Brain pericyte (primary cell): ENCODE results near the gene KIAA0040.

Experiments
- DNase-seq: peaks from one replicate; pipeline ENCODE4 v3.0.0-alpha.2; 2012; ENCODE audit warnings: low read depth, low spot score

The KIAA0040 gene

DNA sequence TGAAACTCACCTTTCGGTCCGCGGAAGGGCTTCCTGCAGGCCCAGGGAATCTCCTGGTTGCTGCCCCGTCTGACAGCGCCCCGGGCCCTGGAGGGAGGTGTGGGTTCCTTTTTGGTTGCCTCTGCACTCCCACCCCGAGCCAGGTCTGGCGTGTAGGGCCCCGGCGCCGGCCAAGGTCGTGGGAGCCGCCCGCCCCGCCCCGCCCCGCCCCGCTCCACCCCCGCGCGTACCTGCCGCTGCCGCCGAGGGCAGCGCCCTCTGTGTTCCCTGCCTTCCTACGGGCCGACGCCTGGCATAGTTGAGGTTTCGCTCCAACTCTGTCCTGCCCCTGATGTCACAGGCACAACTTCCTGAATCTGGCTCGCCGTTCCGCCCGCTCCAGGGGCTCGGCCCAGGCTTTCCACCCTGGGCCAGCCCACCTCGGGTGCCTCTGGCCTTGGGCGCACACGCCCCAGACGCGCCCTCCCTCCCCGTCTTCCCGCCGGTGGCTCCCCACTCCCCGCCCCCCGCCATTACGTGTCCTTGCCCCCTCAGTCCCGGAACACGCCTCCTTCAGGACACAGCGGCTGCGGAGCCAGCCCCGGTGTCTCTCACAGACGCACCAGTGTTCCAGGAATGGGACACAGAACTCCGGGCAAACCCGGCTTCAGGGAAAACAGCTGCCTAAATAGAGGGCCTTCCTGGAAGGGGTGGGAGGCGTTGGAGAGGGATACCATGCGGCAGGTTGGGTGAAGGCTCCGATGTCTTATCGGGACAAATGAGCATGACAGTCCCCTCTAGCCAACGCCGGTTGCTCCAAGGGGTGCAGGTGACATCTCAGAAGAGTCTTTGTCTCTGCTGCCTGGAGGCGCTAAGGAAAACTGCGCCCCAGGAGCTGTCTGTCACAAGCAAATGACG is at the start of gene KIAA0040:
KIAA0040 (minus strand) TSS at position 147 of the 897 bp plus-strand sequence. CDS start 31,763 bp downstream, outside the sequence.
- no peak for DNase-seq

DNA sequence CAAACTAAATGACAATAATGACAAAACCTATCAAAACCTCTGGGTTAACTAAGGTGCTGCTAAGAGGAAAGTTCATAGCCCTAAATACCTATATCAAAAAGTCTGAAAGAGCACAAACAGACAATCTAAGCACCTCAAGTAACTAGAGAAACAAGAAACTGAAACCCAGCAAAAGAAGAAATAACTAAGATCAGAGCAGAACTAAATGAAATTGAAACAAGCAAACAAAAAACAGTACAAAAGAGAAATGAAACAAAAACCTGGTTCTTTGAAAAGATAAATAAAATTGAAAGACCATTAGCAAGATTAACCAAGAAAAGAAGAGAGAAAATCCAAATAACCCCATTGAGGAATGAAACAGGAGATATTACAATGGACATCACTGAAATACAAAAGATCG is 44.8 kb upstream of the KIAA0040 start:
- no peak for DNase-seq

DNA sequence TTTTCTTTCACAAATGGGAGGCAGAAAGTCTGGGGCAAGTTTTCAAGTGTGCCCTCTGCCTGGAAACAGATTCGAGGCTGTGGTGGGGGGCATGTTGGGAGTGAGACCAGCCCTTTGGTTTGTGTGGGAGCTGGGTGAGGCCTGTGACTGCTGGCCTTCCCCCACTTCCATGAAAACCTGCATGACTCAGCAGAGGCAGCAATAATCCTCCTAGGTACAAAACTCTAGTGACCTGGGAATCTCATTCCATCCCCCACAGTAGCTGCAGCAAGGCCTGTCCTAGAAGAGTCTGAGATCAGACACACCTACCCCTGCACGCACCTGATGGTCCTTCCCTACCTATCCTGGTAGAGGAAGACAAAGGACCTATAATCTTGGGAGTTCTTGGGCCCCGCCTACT is 42.1 kb upstream of the KIAA0040 start:
- DNase-seq: no peak

DNA sequence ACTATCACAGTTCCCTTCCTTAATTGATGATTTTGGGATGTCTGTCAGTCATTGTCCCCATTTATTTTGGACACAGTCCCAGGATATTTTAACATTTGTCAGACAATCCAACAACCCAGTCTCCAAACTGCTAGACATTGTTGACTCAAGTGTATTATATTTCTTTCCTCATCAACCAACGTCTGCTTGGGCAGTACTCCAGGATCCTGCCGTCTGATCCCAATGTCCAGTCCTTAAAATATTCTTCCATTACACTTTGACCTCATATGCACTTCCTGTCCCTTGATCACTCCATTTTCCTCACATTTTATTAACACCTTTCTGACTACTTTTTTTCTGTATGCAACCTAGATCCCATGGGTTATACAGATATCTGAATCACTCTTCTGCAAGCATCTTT is 39.8 kb upstream of the KIAA0040 start:
- DNase-seq: no peak

DNA sequence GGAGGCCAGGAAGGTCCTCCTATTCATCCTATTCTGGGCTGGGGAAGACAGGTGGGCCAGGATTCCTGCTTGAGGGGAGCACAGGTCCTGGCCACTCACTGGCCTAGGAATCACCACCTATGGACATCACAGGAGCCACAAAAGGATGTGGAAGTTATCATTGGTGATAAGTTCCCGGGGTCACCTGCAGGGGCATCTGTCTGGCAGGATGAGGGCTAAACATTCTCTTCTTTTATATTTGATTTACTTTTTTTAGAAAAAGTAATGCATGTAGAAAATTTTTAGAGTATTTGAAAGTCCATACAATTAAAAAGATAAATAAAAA is 33.2 kb upstream of the KIAA0040 start:
- DNase-seq: no peak

DNA sequence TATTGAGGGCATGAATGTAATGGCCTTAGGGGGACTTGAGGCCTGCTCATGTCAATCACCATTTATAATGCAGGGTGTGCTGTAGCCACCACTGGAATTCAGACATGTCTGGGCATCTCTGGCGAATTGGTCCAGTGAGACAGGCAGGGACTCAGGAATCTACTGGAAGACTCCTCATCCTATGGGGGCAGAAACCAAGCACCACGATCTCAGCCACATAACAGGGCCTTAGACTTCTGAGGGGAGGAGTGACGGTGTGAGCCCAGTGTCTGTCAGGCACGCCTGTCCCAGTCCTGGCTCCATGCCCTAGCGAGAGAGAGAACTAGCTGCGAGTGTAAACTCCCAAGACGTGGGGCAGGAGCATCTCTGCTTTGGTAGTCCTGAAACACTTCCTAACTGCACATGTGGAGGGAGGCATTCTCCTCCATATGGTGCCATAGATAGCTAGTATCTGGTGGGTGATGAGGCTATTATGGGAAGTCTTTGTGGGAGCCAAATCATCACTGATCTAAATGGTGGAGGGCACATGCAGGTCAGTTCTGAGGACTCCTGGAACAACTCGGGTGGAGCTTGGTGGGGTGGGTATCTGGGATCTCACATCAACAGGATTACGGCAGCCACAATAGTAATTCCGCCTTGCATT is 29.8 kb upstream of the KIAA0040 start:
- DNase-seq: no peak

DNA sequence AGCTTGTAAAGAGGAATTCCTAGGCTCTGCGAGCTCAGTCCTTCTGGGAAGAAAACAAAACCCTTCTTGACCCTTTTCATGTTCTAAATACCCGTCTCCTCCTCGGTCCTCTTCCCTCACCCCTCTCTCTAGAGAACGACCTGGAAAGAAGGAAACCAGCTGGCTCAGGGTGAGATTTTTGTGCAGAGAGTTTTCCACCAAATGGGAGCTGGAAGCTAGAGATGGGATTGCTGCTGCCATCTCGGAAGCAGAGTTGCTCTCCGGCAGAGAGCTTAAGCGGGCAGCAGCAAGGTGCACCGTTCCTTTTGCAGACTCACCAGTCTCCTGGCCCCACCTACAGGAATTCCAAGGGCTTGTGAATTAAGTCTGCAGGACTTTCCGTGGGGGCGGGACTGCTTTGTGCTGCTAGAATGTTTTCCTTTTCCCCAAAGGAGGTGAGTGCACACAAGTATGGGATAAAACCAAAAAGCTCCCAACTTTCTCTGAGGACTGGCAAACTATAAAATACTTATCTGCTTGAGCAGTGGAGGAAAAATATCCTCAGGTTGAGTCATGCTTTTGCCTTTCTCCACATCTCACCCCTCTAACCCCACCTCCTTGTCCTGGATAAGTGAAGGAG is 29.1 kb upstream of the KIAA0040 start:
- DNase-seq: no peak

DNA sequence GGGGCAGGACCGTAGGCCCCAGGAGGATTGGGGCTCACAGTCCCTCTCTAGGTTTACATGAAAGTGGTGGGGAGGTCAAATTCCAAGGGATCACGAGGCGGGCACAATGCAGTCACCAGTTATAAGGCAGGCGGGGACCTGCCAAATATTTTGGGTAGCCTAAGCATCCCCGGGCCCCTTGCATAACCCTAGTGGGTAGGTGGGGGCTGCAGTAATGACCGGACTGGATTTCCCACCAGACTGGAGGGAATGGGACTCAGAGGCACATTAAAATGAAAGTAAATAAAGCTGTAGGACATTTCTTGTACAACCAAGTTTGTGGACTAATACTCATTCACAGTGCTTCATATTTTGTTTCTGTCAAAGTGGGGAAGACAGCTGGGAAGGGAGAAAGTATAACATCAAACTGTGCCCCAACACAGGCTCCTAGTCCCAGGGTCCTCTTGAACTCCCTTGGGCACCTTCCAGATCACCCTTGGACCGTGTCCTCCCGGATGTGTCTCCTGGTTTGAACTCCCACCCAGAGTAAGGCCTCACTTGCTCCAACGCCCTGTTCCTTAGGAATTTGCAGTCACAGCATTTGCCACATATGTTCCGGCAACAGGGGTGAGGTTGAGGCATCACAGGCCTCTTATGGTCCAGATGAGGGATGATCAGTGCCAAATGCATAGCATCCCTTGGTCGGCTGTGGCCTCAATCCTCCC is 28.4 kb upstream of the KIAA0040 start:
- DNase-seq: no peak

DNA sequence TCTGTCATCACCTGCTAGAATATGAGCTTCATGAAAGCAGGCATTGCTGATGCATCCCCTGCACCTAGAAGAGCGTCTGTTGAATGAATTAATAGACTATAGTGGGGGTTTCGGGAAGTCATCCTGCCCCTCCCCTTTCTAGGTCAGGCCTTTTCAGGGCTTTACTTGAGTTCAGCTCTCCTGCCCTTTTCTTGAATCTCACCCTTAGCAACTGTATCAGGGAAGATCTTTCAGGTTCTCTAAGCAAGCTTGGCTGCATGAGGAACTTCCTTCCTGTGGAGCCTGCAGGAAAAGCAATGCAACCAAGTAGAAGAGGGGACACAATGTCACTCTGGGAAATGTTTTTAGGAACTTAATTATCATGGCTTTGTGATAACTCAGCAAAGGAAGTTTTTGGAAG is 27.2 kb upstream of the KIAA0040 start:
- no peak for DNase-seq

DNA sequence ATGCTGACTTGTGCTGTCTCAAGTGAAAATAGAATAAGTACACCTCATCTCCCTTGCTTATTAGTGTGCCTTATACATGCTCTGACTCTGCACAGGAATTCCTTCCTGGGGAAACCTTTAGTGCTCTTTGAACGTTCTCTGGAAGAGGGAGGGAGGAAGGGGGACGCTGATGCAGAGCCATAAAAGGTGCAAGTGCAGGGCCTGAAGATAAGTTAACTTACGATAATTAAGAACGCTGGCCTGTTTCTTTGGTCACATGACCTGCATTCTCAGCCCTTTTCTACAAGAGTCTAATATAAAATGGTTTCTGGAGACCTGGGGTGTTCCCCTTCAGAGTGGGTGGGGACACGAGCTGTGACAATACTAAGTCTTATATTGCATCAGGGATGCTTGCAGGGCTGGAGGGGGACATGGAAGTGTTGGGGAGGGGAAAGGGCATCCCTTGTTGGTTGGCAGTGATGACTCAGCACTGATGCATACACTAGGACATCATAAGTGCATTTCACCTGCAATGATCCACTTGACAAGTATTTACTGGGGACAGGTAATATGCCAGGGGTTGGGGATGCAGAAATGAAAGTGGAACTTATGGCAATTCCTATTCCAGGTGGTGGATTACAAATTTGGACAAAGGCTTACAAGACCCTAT is 26.3 kb upstream of the KIAA0040 start:
- DNase-seq: no peak

DNA sequence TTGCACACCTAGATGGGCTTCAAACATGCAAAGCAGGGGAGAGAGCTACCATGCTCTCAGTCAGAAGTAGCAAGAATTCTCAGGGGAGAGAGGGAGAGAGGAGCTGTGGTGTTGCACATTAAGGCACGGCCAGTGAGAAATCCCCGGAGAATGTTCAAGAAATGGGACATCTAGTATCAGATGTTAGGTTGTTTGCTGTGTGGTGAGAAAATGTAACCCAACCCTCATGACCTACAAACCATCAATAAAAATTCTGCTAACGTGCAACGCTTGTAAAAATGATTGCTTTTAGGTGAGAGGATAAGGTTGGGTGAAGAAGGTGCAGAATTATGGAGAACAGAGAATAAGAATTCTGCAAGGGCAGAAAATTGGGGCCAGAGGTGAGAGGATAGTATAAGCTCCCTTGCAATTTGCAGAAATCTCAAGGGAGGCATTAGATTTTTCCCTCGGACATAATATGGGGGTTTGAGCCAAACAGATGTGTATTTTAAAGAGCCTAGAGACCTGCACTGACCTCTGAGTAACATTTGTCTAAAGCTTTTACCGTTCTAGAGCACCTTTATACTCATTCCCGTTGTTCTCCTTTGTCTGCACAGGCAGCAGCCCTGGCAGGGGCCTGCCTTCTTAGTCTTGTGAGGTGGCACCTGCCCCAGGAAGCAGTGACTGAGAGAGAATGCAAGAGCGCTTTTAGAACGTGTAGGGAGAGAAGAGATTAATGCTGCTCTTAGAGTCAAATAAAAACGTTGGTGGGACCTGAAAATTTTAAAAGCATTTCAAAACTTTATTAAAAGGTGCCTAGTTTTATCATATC is 25.4 kb upstream of the KIAA0040 start:
- DNase-seq: no peak

DNA sequence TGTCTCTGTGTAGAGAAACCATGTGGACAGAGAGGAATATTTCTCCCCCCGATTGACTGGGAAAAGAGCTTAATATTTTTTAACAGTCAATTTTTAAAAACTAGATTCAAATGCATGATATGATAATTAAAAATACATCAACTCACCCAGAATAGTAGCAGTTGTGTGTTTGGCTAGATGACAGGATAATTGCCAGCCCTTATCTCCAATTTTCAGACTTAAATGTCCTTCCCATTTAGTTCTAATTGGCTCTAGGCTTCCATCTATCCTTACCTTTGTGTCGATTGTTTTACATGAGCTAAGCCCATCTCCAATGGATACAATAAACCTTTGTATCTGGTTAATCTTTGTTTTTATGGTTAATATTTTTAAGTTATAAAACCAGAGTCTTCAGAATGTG is 23.9 kb upstream of the KIAA0040 start:
- no peak for DNase-seq

DNA sequence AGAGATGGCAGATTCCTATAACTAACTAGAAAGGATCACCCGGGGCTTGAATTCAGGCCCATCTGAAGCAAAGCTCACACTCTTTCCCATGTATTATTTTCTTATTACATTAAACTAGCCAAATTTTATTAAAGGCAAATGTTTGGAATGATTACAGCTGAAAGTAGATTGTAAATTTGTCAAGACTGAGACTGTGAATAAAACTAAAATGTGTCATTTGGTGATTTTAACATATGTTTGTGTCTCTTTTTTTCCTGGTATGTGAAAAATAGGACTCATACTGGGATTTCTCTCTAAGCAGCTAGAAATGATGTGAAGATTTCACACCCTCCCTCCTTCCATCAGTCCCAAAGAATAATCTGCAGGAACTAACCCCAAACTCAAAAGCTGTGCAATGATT is 19.1 kb upstream of the KIAA0040 start:
- DNase-seq: no peak

DNA sequence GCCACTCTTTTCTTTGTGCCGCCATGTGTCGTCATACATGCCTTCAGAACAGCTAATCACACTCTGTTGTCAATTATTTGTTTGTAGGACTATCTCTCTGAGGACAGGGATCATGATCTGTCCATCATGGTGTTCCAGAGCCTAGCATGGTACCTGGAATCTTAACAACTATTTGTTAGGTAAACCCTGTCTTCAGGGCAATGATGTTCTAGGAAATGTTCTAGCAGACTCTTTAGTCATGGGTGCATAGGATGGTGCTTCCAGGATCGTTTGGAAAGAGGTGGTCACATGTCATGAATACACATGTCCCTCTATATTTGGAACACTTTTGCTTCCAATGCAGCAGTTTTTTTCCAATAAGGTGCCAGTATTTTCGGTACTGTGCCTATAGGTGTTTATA is 18.2 kb upstream of the KIAA0040 start:
- no peak for DNase-seq

DNA sequence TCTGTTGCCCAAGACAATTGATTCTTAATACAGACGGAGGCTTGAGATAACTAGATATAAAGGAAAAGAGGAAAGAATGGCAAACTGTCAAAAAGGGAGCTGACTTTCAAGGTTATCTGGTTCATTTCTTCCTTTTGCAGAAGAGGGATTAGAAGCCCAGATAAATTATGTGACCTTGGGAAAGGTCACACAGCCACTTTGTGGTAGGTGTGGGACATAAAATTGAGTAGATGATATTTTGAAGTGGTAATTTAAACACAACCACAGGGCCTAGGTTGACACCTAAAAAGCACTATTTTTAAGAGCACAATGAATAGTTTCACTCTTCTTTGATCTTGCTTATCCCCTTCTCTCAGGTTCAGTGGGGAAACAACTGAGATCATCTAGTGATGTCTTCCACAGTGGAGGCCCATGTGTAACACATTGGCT is 16.9 kb upstream of the KIAA0040 start:
- no peak for DNase-seq

DNA sequence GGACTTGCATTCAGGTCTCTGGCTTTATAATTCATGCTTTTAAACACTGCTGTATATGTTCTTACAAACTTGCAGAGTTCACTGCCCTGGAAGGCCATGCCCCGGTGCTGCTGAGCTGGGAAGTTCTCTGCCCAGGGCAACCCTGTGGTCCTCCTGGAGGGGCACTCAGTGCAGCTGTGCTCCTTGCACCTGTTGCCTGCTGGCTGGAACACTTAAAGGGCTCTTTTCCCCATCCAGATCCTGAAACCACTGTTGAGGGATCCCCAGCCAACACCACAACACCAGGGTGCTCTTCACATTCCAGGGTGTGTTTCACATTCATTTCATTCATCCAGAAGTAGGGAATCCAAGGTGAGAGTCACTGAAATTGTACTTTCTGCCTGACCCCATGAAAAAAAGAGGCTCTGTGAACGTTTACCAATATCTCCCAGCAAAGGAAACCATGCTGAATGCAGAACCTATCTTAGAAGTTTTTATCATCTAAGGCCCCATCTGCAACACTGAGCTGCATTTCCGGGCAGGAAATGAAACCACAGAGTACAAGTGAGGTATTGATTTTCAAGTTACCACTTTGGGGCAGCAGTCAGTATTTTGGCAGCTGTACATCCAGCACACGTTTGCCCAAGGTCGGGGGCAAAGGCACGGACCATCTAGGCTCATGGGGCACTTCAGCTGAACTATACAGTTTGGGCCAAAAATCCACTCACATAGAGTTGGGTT is 16.4 kb upstream of the KIAA0040 start:
- no peak for DNase-seq

DNA sequence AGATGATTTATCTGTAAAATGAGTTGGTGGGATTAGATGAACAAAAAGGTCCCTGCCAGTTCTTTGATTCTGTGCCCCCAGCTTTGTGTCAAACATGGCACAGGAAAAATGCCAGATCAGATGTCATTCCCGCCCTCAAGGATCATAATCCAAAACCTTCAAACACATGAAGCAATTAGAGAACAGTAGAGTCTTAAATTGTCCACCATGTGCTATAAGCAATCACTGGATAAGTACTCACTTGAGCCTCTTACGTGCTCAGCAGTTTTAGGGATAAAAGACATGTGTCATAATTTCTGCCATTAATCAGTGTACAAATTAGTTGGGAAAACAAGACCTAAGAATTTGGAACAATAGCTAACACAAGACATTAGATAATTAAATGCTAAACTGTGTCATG is 15.4 kb upstream of the KIAA0040 start:
- DNase-seq: no peak

DNA sequence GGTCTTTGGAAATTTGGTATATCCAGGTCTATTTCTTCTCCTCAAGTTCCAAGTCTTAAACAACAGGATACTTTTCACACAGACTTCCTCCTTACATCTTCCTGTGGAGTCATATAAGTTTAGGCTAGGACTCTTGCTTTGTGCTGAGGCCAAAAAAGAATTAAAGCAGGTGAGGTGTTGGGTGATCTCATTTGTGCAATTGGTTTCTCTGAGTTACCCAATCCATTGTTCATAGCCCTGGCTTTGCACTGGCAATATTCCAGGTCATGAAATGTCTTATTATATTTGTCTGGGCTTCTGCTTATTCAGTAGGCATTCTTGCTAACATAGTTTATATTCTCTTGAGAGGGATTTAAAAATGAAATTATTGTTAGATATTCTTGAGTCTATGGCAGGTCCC is 14.1 kb upstream of the KIAA0040 start:
- DNase-seq: no peak

DNA sequence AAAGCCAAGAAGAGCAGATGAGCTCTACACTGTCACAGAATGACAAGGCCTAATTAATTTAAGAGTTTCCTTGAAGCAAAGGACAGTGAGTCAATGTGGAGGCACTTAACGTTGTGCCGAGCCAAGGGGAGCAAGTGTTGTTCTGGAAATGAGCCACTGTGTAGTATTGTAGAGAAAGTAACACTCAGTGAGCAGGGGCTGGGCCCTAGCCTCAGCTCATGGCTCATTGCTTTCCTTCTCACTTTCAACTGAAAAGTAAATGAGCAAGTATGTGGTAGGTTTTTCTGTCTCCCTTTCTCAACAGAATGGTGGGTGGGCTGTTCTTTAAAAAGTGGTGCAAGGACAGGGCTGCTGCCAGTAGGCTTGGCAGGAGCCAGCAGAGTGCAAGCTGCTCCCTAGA is 11.8 kb upstream of the KIAA0040 start:
- no peak for DNase-seq

DNA sequence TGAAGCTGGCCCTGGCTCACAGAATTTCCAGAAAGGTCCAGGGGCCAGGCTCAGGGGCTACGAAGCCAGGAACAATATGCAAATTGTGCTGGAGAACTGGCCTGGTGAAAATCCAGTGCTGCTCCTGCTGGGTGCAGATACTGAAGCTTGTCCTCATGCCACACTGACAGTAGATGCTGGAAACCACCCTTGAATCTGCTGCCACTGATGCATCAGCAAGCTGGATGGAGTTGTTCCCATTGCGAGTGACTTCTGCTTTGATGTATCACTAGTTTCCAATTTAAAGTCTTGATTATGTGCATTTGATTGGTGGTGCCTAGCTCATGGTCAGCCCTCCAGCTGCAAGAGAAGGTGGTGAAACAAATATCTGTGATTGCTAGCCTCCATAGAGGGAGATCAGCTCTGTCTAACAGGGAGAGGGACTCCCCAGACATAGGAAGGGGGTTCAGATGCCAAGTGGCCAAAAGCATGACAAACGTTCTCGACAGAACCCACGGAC is 11.0 kb upstream of the KIAA0040 start:
- DNase-seq: no peak
